HG03066 (cell line): Measurements from ENCODE around the gene SLC25A45.

Experiments
- ATAC-seq: cut with Tn5 transposase; IDR thresholded peaks from one replicate; pipeline ENCODE4 v1.9.1; 2021; ENCODE audit warnings: low read depth; ENCODE audit not compliant: unreplicated experiment

The SLC25A45 gene

DNA sequence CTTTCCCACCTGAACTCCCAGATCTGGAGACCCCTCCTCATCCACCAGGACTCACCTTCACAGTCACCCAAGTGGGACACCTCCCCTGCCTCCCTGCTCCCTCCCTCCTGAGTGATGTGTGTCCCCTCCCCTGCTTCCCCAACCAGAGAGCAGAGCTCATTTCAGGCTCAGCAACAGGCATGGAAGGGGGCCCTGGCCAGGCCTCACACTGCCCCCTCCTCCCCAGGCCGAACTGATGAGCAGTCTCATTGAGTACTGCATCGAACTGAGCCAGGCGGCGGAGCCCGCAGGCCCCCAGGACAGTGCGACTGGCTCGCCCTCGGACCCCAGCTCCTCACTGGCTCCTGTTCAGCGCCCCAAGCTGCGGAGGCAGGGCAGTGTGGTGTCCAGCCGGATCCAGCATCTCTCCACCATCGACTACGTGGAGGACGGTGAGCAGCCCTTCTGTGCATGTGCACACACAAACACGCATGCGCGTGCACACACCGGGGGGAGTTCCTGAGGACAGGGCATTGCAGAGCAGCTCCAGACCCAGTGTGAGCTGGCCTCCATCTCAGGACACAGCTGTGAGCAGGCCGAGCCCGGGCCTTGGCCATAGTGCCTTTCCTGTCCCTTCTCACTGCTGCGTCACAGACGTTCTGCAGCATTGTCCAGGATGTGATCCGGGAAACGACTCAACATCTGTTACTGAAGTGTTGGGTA, 22.3 kb upstream of the SLC25A45 start:
- no peak for ATAC-seq

DNA sequence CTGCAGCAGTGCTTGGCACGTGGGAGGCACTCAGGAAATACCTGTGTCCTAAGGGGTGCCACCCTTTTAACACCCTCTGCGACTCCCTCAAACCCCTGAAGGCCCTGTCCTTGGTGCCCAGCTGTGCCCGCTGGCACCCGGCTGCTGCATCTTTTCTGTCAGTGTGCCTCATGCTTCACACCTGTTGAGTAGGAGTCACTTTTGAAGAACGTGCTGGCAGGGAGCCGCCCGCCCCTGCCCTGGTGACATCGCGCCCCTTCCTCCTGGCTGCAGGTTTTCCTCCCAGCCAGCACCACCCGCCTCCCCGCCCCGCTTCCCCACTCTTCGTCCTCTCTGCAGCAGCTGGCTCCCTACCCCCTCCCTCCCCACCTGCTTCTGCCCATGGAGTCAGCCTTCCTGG, 21.8 kb upstream of the SLC25A45 start:
- ATAC-seq = no peak

DNA sequence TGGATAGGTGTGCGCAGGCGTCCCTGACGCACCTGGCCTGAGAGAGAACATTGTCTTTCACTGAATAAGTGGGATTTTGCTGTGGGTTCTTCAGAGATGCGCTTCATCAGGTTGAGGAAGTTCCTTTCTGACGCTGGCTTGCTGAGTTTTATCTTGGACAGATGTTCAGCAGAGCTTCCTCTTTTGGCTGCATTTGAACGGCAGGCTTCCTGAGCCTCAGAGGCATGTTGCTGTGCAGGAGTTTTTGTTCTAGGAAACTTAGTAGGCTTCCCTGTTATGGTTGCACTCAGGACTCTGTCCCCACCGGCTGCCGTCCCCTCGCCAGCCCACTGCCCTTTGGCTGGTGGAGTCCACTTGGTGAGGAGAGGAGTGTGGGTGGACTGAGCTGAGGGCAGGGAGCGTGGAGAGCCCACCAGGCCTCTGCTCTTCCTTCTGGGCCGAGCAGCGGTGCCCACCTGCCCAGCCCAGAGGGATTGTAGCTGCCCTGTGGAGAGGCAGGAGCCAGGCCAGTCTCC, 21.2 kb upstream of the SLC25A45 start:
- no peak for ATAC-seq

DNA sequence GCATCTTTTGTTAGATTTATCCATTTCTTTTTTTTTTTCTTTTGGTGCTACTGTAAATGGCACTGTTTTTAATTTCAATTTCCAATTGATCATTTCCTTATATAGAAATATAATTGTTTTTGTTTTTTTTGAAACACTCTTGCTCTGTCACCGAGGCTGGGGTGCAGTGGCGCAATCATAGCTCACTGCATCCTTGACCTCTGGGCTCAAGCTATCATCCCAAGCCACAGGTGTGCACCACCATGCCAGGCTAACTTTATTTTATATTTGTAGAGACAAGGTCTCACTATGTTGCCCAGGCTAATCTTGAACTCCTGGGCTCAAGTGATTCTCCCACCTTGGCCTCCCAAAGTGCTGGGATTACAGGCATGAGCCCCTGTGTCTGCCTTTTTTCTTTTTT, 20.3 kb upstream of the SLC25A45 start:
- ATAC-seq = no peak

DNA sequence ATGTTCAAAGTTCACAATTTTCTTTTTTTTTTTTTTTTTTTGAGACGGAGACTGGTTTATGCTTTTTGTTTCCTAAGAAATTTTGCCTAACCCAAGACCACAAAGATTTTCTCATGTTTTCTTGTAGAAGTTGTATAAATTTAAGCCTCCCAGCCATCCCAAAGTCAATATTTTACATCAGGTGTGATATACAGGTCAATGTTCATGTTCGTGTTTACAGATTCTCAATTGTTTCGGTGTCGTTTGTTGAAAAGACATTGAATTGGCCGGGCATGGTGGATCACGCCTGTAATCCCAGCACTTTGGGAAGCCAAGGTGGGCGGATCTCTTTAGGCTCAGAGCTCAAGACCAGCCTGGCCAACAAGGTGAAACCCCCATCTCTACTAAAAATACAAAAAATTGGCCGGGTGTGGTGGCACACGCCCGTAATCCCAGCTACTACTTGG, 19.4 kb upstream of the SLC25A45 start:
- ATAC-seq = no peak

DNA sequence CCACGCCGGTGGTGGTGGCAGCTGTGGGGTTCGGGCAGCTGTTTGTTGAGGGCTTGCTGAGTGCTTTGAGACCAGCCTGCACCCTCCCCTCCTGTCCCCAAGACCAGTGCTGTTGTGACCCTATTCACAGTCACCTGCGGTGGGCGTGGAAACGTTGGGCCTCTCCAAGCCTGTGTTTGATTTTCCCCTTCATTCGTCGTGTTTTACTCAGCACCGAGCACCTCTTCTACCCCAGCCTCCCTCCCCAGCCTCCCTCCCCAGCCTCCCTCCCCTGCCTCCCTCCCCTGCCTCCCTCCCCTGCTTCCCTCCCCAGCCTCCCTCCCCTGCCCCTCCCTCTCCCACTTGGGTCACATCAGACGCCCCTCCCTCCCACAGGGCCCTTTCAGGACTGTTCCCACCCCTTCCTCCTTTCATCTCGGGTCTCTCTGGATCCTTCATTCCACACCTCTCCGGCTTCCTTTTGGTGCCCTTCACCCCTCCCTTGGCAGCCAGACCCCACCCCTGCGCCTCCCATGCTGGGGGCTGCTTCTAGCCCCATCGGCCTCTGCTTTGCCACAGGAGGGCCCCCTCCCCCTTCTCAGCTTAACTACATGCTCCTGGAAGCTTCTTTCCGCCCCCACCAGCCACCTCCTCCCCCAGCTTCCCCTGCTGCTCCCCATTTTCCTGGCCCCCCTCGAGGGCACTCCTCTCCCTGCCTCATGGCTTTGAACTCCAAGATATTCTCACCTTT, 18.8 kb upstream of the SLC25A45 start:
- no peak for ATAC-seq

DNA sequence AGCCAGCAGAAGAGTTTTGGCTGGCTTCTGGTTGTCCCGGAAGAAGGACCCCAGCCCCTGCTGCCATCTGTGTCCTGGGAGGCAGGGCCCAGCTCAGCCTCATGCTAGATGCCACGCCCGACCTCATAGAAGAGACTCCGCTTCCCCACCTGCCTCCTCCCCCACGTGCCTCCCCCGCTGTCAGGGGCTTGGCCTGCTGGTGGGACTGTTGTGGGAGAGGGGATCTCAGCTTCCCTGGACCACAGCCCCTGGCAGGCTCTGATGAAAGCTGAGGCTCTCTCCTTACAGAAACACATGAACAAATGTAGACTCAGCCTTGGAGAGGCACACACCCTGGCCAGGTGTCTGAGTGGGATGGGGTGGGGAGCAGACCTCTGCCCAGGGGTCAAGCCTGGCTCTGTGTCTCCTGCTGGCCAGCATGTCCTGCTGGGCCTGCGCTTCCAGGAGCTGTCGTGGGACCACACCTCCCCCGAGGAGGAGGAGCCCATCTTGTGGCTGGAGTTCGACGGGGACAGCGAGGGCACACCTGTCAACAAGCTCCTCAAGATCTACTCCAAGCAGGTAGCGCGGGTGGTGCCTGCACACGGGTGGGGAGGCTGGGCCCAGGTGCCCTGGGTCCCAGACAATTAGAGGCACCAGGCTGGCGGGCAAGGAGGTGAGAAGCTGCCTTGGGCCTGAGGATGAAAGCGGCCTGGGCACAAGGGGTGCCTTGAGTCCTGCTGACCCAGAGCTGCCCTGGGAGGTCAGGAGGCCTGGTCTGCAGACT, 18.0 kb upstream of the SLC25A45 start:
- ATAC-seq = no peak

DNA sequence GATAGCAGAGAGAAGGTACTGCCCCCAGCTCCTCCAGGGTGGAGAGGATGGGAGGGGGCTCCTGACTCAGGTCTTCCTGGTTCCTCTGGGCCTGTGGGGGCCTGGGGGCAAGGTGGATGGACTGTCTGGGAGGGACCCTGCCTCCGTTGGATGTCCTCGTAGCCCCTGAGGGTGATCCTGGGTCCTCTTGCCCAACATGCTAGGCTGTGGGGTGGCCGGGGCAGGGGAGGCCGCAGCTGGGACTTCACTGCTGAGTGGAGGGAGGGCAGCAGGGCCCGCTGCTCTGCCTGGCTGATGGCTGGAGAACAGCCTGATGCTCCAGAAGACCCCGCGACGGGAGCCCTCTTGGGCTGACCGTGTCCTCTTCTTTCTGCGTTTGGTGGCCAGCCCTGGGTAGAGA, 17.4 kb upstream of the SLC25A45 start:
- ATAC-seq = no peak

DNA sequence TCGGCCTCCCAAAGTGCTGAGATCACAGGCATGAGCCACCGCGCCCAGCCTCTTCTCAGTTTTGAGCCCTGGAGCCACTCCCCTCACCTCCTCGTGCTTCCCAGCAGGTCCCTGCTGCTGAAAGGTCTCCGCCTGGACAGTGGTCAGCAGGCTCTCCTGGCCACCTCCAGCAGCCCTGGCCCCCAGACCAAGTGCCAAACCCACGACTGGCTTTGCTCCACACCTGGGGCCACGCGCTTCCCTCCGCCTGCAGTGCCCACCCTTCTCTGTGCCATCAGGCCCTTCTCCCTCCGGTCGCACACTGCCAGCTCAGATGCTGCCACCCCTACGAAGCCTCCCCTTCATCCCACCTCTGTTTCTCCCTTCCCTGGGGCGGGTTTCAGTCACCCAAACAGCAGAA, 16.8 kb upstream of the SLC25A45 start:
- no peak for ATAC-seq

DNA sequence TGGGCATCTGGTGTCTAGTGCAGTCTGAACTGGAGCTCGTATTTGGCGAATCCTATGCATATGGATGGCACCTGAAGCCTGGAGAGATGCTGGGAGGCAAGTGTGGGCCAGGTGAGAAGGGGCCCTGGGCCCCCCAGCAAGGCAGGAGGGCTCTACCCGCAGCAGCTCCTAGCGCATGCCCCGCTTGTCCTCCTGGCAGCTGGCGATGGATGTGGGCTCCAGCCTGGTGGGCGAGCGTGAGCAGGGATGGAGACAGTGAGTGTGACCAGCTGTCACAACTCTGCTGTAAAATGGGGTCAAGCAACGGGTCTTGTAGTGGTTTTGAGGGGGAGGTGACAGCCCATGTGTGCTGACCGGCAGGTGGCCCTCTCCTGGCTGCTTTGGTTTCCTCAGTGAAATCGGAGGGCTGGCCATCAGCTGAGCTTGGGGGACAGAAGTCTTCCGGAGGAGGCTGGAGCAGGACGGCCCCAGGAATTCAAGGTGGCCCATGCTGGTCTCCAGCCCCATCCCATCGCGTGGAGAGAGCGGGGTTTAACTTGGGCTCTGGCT, 16.0 kb upstream of the SLC25A45 start:
- ATAC-seq = no peak

DNA sequence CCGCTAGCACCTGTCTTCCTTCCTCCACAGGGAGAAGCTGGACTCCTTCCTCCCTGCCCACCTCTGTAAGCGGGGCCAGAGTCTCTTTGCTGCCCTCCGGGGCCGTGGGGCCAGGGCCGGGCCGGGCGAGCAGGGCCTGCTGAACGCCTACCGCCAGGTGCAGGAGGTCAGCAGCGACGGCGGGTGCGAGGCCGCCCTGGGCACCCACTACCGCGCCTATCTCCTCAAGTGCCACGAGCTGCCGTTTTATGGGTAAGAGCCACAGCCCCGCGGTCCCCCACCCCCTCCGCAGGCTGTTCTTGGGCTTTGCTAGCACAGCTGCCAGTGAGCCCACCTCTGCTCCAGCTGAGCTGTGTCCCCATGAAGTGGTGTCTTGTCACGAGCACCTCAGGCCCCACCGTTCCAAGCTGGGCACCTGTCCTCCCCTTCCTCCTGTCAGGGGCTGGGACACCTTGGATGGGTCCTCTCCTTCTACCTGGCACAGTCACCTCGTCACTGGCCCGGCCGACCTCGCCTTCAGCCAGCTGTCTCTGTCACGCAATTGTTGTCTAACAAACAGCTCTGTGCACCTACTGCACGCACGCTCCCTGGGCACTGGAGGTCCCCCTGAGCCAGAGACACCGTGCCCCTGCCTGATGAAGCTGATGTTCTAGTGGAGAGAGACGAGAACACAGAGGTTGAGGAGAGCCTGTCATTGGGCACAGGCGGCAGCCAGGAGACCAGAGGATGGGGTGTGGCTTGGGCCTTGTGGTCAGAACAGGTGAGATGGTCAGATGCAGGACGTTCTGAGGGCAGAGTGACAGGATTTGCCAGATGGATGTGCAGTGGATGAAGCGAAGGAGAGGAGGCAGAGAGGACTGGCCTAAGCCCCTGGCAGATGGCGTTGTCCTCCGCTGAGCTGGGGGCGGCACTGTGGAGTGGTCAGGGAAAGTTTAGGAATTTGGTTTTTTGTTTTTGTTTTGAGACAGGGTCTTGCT, 14.6 kb upstream of the SLC25A45 start:
- no peak for ATAC-seq

DNA sequence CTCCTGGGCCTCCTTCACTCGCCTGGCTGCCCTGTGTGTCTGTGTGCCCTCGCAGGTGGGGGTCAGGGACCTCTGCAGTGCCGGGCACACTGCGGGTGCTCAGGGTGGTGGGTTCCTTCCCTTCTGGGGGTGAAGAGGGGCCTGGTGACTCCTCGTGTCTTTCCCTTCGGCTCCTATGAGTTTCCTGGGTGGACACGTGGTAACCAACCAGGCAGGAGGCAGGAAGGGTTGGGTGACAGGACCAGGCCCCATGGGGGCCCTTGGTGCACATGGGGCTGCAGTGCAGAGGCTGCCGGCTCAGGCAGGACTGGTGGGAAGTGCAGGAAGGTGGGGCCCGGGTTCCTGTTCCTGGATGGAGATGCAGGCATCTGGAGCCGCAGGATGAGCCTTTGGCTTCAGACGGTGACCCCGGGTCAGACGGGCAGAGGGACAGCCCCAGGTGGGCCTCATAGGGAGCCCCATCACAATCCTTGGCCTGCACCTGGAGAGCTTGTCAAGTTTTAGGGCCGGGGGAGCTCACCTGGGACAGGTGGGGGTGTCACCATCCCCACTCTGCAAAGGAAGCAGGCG, 13.6 kb upstream of the SLC25A45 start:
- ATAC-seq = no peak

DNA sequence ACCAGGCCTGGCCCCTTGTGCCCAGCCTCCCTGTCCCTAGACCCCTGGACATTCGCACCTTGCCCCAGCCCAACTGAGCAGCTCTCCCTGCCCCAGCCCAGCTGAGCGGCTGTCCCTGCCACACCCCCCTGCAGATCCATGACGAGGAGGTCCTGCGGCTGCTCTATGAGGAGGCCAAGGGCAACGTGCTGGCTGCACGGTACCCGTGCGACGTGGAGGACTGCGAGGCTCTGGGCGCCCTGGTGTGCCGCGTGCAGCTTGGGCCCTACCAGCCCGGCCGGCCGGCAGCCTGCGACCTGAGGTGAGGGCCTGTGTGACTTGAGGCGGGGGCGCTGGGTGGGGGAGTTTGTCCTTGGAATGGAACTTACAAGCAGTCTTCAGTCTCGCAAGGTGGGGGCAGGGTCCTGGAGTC, 11.7 kb upstream of the SLC25A45 start:
- no peak for ATAC-seq

DNA sequence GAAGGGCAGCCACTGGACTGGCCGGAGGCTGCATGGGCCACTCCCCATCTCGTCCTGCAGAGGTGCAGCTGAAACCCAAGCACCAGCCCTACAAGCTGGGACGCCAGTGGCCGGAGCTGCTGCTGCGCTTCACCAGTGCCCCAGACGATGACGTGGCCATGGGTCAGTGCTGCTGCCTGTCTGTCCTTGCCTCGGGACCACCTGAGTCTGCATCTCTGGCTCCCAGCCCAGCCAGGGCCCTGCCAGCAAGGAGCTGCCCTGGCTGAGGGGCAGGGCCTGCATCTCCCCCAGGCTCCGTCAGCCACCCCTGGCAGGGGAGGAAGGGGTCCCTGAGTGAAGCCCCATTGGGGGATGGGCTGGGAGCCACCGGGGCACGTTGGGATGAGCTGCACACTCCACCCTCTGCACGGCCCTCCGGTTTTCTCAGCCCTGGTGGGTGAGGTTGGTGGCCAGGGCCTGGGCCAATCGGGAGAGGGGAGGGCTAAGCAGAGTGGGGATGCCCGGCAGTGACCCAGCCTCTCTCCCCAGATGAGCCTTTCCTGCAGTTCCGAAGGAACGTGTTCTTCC, 11.2 kb upstream of the SLC25A45 start:
- no peak for ATAC-seq

DNA sequence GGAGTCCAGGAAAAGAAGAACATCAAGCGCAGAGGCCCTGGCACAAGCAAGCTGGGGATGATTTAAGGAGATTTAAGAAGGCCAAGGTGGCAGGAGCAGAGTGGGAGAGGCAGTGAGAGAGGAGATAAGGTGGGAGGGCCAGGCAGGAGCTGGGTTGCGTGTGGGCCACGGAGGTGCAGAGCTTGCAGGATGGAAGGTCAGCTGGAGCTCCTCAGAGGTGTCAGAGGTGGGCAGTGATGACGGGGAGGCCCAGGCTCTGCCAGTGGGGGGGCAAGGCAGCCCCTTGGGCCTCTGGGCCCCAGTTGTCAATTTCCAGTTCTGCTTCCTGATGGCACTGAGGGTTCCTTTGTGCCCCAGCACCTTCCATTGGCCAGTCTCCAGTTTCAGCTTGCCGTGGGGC, 10.5 kb upstream of the SLC25A45 start:
- ATAC-seq = no peak

DNA sequence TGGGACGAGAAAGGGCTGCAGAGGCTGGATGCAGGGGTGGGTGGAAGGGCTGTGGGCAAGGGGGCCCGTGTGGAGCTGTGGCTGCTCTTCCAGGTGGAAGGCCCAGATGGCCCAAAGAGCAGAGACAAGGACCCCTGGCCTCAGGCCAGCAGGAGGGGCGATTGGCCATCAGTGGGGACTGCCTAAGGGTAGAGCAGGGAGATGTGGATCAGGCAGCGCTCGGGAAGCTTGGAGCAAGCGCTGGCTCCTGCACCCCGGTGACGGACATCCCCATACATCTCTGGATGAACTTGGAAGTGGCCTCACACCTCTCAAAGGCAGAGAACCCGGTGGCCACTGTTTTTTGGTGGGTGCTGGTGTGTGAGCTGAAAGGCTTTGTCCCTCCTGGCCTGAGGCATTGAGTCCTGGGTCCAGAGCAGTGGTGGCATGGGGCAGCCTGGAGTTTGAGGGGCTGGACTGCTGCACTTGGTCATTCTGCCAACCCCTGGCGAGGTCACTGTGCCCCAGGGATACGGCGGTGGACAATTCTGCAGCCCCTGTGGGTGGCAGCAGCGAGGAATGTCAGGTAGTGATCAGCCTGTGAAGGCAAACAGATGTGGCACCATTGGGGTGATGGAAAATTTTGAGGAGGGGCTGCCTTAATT, 9.9 kb upstream of the SLC25A45 start:
- ATAC-seq = no peak

DNA sequence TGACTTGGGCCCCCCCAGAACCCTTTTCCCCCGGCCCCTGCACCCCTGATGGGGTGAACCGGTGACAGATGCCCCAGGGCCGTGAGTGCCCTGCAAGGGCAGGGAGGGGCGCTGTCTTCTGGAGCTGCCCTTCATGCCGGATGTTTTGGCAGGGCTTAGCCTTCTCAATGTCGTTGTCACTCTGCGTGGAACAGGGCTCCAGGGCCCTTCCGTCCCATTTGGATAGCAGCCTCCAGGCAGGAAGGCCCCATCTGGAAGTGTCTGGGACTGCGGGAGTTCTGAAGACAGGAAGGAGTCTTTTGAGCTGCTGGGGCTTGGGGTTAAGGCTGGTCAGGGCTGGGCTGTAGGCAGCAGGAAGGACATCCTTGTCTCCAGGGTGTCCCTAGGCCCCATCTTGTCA, 8.6 kb upstream of the SLC25A45 start:
- no peak for ATAC-seq

DNA sequence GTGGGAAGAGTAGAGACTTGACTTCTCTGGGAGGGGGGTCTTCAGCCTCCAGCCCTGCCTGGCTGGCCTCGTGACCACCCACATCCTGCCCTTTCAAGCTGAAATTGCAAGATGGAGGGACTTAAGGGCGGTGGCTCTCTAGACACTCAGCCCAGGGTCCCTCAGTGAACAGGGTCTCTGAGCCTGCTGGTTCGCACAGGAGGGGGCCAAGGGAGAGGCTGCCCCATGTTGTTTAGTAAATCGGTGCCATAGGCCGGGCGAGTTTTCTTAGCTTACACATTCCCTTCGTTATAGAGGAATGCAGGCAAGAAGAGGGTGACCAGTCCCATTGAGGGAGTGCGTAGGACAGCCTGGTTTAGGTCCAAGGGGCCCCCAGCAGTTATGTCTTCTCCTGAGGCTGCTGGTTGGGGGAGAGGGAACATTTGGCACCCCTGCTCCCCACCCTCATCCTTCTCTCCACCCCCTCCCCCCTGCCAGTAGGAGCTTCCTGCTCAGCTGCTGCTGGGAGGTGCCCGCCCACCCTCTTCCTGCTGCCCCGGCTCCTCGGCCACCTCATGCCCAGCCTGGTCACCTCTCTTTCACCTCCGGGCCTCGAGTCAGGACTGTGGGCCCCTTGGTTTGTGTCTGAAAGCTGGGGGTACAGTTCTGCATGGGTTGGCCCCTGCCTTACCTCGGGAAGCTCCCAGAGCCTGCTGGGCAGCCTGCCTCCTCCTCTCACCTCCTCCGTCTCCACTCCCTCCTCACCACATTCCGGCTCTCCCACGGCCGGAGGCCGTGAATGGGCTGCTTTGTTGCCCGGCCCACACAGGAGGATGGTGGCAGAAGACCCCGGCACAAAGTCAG, 7.9 kb upstream of the SLC25A45 start:
- ATAC-seq = no peak
